Left hindlimb (tissue), 1 donor: ENCODE data around the gene BEAN1.

Experiments
- DNase-seq: peaks from one replicate; pipeline ENCODE4 v3.0.0-alpha.2; 2018

Gene BEAN1

DNA sequence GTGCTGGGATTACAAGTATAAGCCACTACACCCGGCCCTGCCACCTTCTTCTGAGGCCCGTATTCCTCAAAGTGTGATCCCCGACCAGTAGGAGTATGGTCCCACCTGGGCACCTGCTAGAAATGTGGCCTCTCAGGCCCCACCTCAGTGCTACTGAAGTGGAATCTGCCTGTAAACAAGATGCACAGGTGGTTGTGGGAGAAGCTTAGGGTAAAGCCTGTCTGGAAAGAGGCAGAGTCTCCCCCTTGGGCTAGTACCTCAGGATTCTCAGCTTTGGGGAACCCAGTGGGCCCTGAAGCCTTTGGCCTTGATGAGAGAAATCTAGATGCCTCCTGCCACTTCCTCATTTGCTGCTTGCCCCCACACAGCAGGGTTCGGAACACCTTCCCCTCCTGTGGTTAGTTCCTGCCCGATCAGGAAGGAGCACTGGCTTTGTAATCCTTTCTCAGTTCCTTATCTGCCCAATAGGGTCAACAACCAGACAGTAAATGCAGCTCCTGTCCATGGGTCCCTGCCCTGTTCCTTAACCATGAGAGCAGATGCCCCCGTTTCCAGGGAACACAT is 97.6 kb downstream of the BEAN1 start:
- DNase-seq = no peak

DNA sequence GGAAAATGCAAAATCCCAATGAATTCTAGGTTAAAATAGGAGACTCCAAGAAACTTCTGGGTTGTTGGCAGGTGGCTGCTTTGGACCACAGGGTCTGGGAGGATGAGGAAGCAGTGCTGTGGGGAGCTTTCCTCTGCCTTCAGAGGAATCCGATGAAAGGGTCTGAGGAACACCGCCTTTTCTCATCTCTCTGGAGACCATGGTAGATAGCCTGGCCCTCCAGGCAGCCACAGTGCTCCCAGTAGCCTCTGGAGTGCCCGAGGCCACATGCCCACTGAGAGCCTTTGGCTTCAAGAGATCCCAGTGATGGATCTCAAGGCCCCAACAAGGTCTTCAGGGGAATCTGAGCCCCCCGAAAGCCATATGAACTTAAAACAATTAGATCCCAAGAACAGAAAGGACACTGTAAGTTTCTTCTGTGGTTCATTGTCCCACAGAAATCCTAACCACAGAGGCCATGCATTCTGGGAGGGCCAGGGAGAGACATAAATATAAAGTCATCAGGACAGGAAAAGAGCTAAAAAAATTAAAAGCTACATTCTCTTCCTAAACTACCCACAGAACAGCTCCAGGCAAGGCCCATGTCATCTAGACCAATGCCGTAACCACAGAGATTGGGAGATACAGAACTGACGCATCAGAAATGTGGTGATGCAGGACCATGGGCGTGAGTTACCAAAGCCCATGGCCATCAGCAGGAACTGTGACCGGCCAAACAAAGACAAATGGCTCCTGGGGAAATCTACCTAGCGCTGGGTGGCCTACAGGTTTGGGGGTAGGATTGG is 98.5 kb downstream of the BEAN1 start:
- DNase-seq = no peak

DNA sequence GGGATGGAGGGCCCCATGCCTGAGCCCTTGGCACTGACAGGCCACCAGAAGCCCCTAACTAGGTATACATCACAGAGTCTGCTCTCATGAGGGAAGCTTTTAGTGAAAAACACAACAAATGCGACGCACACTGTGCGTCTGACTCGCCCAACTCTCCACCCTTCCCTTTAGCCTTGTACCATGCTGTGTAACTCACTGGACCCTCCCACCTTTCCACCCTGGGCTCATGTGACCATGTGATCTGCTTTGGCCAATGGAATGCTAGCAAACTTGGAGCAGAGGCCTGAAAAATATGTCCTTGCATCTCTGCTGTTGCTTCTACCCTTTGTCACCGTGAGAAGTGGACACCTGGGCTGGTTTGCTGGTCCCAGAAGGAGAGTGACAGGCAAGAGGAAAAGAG is 101.2 kb downstream of the BEAN1 start:
- DNase-seq = no peak

DNA sequence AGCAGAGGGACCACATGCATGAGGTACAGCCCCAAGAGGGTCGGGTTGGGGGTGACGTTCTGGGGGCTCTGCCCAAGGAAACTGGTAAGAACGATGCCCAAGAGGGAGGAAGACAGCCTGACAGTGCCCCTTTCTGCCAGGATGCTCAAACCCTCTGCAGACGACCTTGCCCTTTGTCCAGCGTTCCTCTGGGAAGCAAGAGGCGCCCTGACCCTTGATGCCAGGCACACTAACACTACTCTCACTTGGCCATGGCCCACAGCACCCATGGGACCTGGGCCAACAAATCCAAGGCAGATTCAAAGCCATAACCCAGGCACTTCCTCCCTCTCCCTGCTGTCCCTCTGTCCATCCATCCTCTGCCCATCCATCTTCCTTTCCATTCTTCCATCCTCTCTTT is 102.4 kb downstream of the BEAN1 start:
- DNase-seq = no peak
